ENCODE results near the gene ITPR3. TPM values are rescaled to one million over a fixed set of nuclear protein-coding genes. Genes with fewer than 3 reads are reported as not detected.

The ITPR3 gene
- total RNA-seq, 1 donor from 2014 or later, result 59.5 TPM

DNA sequence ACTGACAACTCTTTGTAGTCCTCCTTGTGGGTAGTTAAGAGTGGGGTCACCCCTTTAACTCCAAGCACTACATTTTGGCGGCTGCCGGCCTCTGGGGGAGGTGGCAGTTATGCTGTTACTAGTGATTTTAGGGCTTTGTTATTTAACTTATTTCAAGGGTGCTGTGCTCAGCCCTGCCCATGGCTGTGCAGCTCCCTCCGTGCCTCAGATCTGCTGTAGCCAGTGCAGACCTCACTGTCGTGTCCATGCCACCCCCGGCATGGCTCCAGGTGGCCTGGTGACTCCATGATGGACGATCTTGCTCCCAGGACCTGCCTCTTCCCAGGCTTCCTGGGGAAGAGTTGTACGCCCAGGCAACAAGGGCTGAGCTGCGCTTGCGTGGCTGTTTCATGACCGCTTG, 75.0 kb downstream of the ITPR3 start:
- no peak for DNase-seq (ENCODE audit: low read depth, low spot score)

GRCh38 chr6:33696548-33697518, 75.7 kb downstream of the ITPR3 start:
- DNase-seq (ENCODE audit: low read depth, low spot score), result peak; percentile 99

- no peak for DNase-seq (ENCODE audit: low read depth, low spot score)
These were observed 76.7 kb downstream of the ITPR3 start for GRCh38 chr6:33697845-33698244.

DNA sequence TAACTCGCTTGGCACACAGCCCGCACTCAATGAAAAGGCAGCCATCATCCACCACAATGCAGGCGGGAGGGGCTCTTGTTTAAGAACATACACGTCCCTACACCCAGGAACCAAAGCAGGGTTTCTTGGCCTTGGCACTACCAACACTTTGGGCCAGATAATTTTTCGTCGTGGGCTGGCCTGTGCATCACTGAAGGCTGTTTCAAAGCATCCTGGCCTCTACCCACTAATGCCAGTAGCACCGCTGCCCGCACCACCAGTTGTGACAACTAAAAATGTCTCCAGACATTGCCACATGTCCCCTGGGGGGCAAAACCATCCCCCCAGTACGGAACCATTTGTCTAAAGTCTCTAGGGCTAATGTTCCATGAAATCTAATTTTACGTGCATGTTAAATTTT, 77.4 kb downstream of the ITPR3 start:
- DNase-seq (ENCODE audit: low read depth, low spot score), result no peak

DNA sequence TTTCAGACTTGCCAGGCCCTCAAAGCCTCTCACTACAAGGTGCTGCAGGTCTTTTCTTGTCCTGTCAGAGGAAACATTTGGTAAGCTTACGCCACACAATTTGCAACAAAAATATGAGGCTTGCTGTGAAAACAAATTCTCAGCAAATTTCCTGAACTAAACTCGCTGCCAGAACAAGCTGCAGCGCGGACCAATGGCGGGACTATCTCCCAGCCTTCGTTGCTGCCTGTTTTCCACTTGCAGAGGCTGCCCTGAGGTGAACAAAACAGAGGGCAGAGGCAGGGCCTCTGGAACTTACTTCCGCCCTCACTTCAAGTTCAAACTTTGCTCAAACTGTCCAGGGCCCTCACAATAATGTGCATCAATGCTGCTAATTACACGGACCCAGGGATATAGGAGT, 78.0 kb downstream of the ITPR3 start:
- no peak for DNase-seq (ENCODE audit: low read depth, low spot score)

DNA sequence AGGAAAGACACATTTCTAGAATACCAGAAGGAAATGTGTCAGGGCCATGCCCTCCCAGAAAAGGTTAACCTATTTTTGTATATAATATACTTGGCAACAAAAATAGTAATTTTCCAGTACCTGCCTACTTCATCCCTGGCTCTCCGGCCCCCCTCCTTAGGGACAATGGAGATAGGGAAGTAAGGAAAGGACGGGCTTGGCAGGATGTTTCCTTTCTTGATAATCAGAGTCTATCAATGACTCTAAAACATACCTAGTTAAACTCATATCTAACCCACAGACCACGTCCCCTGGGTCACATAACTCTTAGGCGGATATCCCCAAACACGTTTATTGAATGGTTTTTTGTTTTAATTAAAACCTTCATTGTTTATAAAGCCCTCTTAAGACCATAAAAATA, 78.6 kb downstream of the ITPR3 start:
- DNase-seq (ENCODE audit: low read depth, low spot score), result no peak

DNA sequence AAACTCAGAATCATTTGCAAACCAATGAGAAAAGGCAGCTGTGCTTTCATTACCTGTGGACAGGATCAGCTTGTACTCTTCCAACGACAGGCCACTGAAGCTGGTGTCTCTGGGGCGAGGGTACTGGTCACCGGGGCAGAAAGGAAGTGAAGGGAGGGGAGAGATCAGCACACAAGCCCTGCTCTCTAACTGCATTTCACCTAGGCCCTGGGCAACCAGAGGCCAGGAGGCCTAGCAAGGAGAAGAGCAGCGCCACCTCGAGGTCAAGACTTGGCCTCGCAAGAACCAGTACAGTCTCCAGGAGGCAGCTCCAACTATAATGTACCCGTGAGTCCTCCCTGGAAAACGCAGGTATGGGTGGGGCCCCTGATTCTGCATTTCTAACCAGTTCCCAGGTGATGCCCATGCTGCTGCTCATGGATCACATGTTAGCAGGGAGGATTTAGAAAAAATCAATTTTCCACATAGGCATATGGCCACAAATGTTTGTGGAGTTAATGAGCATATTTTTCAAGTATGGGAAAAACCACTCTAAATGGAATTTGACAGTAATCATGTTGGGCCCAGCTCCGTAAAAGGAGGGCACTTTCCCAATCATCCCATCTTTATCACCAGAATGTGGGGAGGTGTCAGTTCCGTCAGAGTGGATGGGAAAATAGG, 79.4 kb downstream of the ITPR3 start:
- DNase-seq (ENCODE audit: low read depth, low spot score), result peak; percentile 53

GRCh38 chr6:33702345-33702977, 81.3 kb downstream of the ITPR3 start:
- no peak for DNase-seq (ENCODE audit: low read depth, low spot score)

GRCh38 chr6:33704215-33705066, 83.3 kb downstream of the ITPR3 start:
- DNase-seq (ENCODE audit: low read depth, low spot score), result no peak

DNA sequence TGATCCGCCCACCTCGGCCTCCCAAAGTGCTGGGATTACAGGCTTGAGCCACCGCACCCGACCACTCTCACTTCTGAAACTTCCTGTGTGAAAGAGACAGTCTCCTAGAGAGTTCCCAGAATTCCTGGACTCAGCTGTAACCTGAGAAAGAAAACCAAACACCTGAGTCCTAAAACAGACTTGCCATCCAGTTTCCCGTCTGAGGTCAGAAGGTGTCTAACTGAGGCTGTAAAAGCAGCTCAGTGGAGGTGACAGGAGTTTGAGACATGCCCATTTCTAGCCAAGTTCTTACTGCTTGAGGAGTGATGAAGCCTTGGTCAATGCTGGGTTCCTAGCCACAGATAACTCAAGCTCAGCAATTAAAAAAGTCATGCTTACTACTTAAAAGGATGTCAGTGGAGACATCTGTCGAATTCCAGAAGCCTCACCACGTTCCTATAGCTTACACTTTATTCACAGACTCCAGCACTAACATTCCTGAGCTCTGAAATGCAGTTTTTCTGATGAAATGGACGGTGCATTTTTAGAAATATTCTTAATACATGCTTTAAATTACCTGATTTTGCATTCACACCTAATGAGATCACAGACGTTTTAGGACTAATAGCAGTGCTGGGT, 84.3 kb downstream of the ITPR3 start:
- DNase-seq (ENCODE audit: low read depth, low spot score), result no peak

- DNase-seq (ENCODE audit: low read depth, low spot score), result no peak
These were observed 85.0 kb downstream of the ITPR3 start for GRCh38 chr6:33705955-33706725.

DNA sequence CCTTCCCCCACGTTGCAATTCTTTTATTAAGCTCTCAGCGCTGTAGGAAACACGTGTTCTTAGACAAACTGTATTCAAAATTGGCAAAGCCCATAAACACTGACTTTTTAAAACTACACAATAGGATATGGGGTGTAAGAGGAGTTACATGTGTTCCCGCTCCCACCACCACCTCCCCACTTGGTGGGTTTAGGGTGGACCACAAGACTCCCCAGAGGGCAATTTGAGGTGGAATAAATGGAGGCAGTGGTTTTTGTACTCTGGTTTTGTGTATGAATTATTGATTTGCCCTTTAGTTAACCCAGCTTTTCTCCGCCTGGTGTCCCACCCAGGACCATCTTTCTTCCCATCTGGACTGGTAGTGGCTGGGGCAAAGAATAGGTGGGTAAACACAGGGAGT, 86.6 kb downstream of the ITPR3 start:
- no peak for DNase-seq (ENCODE audit: low read depth, low spot score)

GRCh38 chr6:33708516-33709204, 87.5 kb downstream of the ITPR3 start:
- DNase-seq (ENCODE audit: low read depth, low spot score), result no peak

- no peak for DNase-seq (ENCODE audit: low read depth, low spot score)
These were observed 88.6 kb downstream of the ITPR3 start for GRCh38 chr6:33709605-33710295.

GRCh38 chr6:33710296-33711121, 89.4 kb downstream of the ITPR3 start:
- DNase-seq (ENCODE audit: low read depth, low spot score), result no peak

DNA sequence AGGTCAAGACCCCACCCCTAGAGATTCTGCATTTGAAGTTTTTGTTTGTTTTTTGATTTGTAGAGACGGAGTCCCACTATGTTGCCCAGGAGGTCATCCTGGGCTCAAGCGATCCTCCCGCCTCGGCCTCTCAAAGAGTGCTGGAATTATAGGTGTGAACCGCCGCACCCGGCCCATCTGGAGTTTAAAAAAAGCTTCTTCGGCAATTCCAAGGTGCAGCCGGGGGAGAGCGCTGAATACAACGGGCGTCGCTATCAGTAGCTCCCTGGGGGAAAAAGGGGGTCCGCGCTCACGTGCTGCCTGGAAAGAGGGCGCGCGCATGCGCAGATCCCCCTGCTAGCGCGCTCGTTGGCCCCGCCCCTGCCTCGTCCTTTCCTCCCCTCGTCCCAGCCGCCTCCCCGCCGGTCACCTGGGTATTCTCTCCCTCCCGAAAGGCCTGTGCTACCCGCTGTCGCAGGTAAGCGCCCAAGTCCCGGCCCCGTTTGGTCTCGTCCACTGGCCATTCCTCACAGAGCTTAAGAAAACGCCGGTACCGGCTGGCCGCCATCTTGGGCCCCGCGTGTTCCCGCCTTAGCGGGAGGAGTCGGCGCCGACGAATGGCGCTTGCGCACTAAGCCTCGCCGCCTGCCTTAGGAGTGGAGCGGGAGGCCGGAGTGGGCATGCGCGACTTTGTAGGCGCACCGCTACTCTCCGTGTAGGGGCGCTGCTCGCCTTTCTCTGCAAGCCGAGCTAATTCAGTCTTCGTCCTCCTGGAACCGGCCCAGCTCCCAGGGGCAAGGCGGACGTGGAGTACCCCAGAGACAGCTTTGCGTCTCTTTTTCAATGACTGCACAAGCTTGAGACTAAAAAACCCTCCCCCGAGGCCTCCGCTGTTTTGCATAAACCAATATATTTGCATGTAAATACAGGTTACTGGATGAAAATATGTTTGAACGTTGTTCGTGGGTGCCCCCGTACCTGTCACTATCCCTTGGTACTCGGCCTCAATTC, 90.3 kb downstream of the ITPR3 start, which contains the start of gene UQCC2:
TSS of gene UQCC2 (minus strand) at position 561 of the 990 bp plus-strand sequence. CDS start at position 547, 14 bp downstream.
- DNase-seq (ENCODE audit: low read depth, low spot score), result peak; percentile 81

- no peak for DNase-seq (ENCODE audit: low read depth, low spot score)
These were observed 91.8 kb downstream of the ITPR3 start for GRCh38 chr6:33712914-33713313.

Data from pulmonary artery endothelial cell (primary cell).